Panc1 (cell line): ENCODE measurements around the gene SLC22A6. TPM values are rescaled to one million over a fixed set of nuclear protein-coding genes. Genes with fewer than 3 reads are reported as not detected.

Source experiments
- ATAC-seq: fragments of 200-7000 bp; cut with Tn5 transposase; 2 replicates; pipeline ENCODE4 v1.9.1; 2020; ENCODE audit warnings: mild to moderate bottlenecking, moderate library complexity
- BruUV-seq: library from RNA; stranded (reverse); fragments of 400-500 nt; replicated peaks from 2 replicates; lab custom pipeline; 2021; lab: Mats Ljungman, UMichigan
- CTCF ChIA-PET: fragments of 300-600 bp; sonication (Branson Sonifier 250); formaldehyde crosslinking; loops from one replicate; lab custom pipeline; 2022; ENCODE audit warnings: antibody characterized with exemption; lab: Charles Lee
- POLR2A ChIA-PET: fragments of 300-600 bp; sonication (Branson Sonifier 250); formaldehyde crosslinking; loops from one replicate; lab custom pipeline; 2022; ENCODE audit warnings: antibody characterized with exemption; lab: Charles Lee
- DNase-seq: peaks from one replicate; pipeline ENCODE4 v3.0.0-alpha.2; 2010; ENCODE audit warnings: low read depth, low spot score
- H3K27ac ChIP-seq: 2 replicates; pipeline ENCODE4 v1.5.1; 2011; ENCODE audit warnings: mild to moderate bottlenecking, low read length, inconsistent platforms
- H3K27me3 ChIP-seq: fragments of 200-500 bp; sonication (Bioruptor generic); 2 replicates; pipeline ENCODE4 v1.6.0; 2014; ENCODE audit warnings: low read length, inconsistent platforms; ENCODE audit not compliant: control insufficient read depth, insufficient read depth
- H3K36me3 ChIP-seq: fragments of 200-500 bp; sonication (Bioruptor generic); 2 replicates; pipeline ENCODE4 v1.5.1; 2014; ENCODE audit warnings: inconsistent platforms, mild to moderate bottlenecking, low read length, moderate library complexity; ENCODE audit not compliant: control insufficient read depth, insufficient read depth
- H3K4me1 ChIP-seq: 2 replicates; pipeline ENCODE4 v1.5.1; 2011; ENCODE audit warnings: inconsistent platforms, mild to moderate bottlenecking, low read length, moderate library complexity; ENCODE audit not compliant: control insufficient read depth, insufficient read depth
- H3K4me3 ChIP-seq, 2 experiments: 2 replicates each; pipeline ENCODE4 v1.5.1; 2011 to 2012; ENCODE audit warnings: low read depth in 2 of 2, low read length in 2 of 2, mild to moderate bottlenecking in 2 of 2, inconsistent platforms in 1 of 2, moderate library complexity in 1 of 2
- H3K9me3 ChIP-seq: fragments of 200-500 bp; sonication (Bioruptor generic); 2 replicates; pipeline ENCODE4 v1.5.1; 2014; ENCODE audit warnings: low read depth, mild to moderate bottlenecking, inconsistent platforms, low read length, moderate library complexity; ENCODE audit not compliant: control insufficient read depth, insufficient read depth
- POLR2AphosphoS5 ChIP-seq: IDR thresholded peaks from 2 replicates; pipeline ENCODE4 v1.6.1; 2012; ENCODE audit warnings: mild to moderate bottlenecking, low read depth, low read length, moderate library complexity
- SIN3A ChIP-seq: IDR thresholded peaks from 2 replicates; pipeline ENCODE4 v1.6.1; 2012; ENCODE audit warnings: low read depth, mild to moderate bottlenecking, low read length, moderate library complexity, borderline replicate concordance; ENCODE audit not compliant: insufficient read depth
- TCF7L2 ChIP-seq: IDR thresholded peaks from 2 replicates; pipeline ENCODE4 v1.6.1; 2011; ENCODE audit warnings: mild to moderate bottlenecking, low read depth, low read length, inconsistent platforms
- in situ Hi-C: cut with HindIII; loops from 2 replicates; pipeline ENCODE4 v1.10.0; 2016; ENCODE audit warnings: low sequenced_read_pairs, low pct_unique_long_range_greater_than_20kb
- intact Hi-C: fragments of 100-400 bp; cut with micrococcal nuclease; formaldehyde crosslinking; loops from one replicate; pipeline ENCODE4 v1.10.0; 2022; ENCODE audit not compliant: unreplicated experiment
- total RNA-seq: library from RNA; stranded (reverse); gene quantifications from one replicate; pipeline ENCODE4 v1.2.1, GENCODE V29; 2021; ENCODE audit not compliant: unreplicated experiment
- TF ChIP-seq, protein P1 (sequence below): fragments of 450-650 bp; IDR thresholded peaks from 2 replicates; pipeline ENCODE4 v1.5.1; 2017; ENCODE audit warnings: mild to moderate bottlenecking
- TF ChIP-seq, protein P2 (sequence below), 2 experiments: IDR thresholded peaks; 2 replicates each; pipeline ENCODE4 v1.6.1; 2011 to 2012; ENCODE audit warnings: low read depth in 2 of 2, control low read depth in 1 of 2, low read length in 1 of 2, mild to moderate bottlenecking in 1 of 2, moderate library complexity in 1 of 2; ENCODE audit not compliant: insufficient read depth in 1 of 2

SLC22A6 gene
- total RNA-seq, 1 experiment from 2014 or later: not detected

DNA sequence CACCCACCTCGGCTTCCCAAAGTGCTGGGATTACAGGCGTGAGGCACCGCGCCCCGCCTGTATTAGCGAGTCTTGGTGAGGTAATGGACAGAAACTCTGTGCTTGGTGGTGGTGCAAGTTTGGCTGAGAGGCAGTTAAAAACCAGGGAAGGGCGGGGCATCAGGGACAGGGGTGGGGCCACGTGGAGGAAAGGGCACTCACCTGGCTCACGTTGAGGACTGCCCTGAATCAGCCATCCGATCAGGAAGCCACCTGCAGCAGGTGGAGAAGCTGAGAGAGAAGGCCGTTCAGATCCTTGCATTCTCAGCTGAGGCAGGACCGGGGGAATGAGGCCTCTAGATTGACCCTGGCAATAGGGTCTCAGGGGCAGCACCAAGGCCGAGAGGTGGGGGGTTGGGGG is 51.5 kb downstream of the SLC22A6 start:
- BruUV-seq: no TSS peak
- Histone ChIP-seq H3K4me1 (no peaks in the 10 kb centered on the region), H3K27ac (no peak overlapping the region), H3K27me3 (no peaks in the 10 kb centered on the region), H3K4me3 (no peak overlapping the region), H3K9me3 (no peaks in the 10 kb centered on the region), H3K36me3 (no peaks in the 10 kb centered on the region)
- in situ Hi-C loops: no loop called here
- intact Hi-C loops: no loop called here
- ChIA-PET CTCF (no interaction called here), POLR2A (no interaction called here)
- DNase-seq: no peak
- no peak for ATAC-seq
- TF ChIP-seq, protein P1, sequence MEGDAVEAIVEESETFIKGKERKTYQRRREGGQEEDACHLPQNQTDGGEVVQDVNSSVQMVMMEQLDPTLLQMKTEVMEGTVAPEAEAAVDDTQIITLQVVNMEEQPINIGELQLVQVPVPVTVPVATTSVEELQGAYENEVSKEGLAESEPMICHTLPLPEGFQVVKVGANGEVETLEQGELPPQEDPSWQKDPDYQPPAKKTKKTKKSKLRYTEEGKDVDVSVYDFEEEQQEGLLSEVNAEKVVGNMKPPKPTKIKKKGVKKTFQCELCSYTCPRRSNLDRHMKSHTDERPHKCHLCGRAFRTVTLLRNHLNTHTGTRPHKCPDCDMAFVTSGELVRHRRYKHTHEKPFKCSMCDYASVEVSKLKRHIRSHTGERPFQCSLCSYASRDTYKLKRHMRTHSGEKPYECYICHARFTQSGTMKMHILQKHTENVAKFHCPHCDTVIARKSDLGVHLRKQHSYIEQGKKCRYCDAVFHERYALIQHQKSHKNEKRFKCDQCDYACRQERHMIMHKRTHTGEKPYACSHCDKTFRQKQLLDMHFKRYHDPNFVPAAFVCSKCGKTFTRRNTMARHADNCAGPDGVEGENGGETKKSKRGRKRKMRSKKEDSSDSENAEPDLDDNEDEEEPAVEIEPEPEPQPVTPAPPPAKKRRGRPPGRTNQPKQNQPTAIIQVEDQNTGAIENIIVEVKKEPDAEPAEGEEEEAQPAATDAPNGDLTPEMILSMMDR: no peak
- TF ChIP-seq POLR2AphosphoS5: no peak
- TF ChIP-seq, protein P2, sequence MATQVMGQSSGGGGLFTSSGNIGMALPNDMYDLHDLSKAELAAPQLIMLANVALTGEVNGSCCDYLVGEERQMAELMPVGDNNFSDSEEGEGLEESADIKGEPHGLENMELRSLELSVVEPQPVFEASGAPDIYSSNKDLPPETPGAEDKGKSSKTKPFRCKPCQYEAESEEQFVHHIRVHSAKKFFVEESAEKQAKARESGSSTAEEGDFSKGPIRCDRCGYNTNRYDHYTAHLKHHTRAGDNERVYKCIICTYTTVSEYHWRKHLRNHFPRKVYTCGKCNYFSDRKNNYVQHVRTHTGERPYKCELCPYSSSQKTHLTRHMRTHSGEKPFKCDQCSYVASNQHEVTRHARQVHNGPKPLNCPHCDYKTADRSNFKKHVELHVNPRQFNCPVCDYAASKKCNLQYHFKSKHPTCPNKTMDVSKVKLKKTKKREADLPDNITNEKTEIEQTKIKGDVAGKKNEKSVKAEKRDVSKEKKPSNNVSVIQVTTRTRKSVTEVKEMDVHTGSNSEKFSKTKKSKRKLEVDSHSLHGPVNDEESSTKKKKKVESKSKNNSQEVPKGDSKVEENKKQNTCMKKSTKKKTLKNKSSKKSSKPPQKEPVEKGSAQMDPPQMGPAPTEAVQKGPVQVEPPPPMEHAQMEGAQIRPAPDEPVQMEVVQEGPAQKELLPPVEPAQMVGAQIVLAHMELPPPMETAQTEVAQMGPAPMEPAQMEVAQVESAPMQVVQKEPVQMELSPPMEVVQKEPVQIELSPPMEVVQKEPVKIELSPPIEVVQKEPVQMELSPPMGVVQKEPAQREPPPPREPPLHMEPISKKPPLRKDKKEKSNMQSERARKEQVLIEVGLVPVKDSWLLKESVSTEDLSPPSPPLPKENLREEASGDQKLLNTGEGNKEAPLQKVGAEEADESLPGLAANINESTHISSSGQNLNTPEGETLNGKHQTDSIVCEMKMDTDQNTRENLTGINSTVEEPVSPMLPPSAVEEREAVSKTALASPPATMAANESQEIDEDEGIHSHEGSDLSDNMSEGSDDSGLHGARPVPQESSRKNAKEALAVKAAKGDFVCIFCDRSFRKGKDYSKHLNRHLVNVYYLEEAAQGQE (IDR thresholded peaks at IDR 0.05; ENCODE audit: insufficient read depth in 1 of 2, low read depth in 2 of 2, low read length in 1 of 2): no peak
- no peak for TF ChIP-seq SIN3A
- TF ChIP-seq TCF7L2: no peak

DNA sequence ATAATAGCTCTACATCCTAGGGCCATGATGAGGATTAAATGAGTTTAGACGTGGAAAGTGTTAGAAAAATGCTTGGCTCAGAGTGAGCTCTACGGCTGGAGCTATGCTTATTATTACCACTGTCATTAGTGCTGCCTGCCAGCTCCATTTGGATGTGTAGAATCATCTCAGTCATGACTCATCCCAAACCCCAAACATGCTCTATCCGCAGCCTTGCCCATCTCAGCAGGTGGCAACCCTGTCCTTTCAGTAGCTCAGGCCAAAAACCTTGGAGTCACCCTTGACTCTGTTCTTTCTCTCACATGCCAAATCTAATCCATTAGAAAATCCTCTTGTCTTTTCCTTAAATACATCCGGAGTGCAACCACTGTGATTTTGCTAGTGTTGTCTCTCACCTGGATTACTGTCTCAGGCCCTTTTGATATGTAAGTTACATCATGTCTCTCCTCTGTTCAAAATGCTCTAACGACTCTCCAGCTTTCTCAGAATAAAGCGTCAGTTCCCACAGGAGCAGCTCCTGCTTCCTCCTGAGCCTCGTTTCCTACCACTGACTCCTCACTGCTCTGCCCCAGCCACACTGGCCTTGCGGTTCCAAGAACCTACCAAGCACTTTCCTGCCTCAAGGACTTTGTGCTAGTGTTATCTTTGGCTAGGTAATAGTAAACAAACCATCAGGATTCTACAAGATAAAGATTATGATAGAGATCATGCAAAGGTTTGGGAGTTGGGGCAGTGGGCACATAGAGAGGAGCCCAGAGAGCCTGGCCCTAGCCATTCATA is 53.1 kb downstream of the SLC22A6 start:
- no peak overlapping the region for H3K4me3 ChIP-seq
- TF ChIP-seq POLR2AphosphoS5 (no peak), SIN3A (no peak), TCF7L2 (no peak)
- TF ChIP-seq, protein P2 (IDR thresholded peaks at IDR 0.05; ENCODE audit: insufficient read depth in 1 of 2, low read depth in 2 of 2, low read length in 1 of 2): no peak
- TF ChIP-seq, protein P1: no peak
- POLR2A ChIA-PET: interaction anchor here (0.7 kb wide), 1 partner anchor 43 kb away, joined by 3 read pairs; no protein-coding TSS in a partner anchor
- no peaks in the 10 kb centered on the region for H3K36me3 ChIP-seq
- no peak overlapping the region for H3K27ac ChIP-seq
- CTCF ChIA-PET: interaction anchor here (1.7 kb wide), 1 partner anchor 44 kb away, joined by 3 read pairs; no protein-coding TSS in a partner anchor
- no peaks in the 10 kb centered on the region for H3K27me3 ChIP-seq
- in situ Hi-C loops (no loop called here), intact Hi-C loops (no loop called here)
- BruUV-seq: no TSS peak
- no peaks in the 10 kb centered on the region for H3K9me3 ChIP-seq
- ATAC-seq: no peak
- H3K4me1 ChIP-seq: no peaks in the 10 kb centered on the region
- DNase-seq: no peak
